Bronchial epithelial cell (primary cell): ENCODE data around the gene LARP6. TPM values are rescaled to one million over a fixed set of nuclear protein-coding genes. Genes with fewer than 3 reads are reported as not detected.

Experiments used
- DNase-seq: peaks from one replicate; pipeline ENCODE4 v3.0.0-alpha.2; 2010; ENCODE audit warnings: low read depth
- FAIRE-seq: peaks from 2 replicates; lab custom pipeline; 2011; peaks lifted over from hg19 to GRCh38; lab: Jason Lieb, UNC
- H3K27me3 ChIP-seq: 2 replicates; pipeline ENCODE4 v1.5.1; 2011; ENCODE audit warnings: low read length; ENCODE audit not compliant: control insufficient read depth, insufficient read depth
- H3K36me3 ChIP-seq: 2 replicates; pipeline ENCODE4 v1.5.1; 2011; ENCODE audit warnings: low read length; ENCODE audit not compliant: control insufficient read depth, insufficient read depth
- H3K4me3 ChIP-seq: 2 replicates; pipeline ENCODE4 v1.5.1; 2011; ENCODE audit warnings: mild to moderate bottlenecking, low read depth, low read length, control low read depth
- total RNA-seq: library from RNA; depleted of rRNA; stranded (reverse); fragments of >200 nt; gene quantifications from 2 replicates; pipeline ENCODE4 v1.2.1, GENCODE V29; 2014
- TF ChIP-seq, protein P1 (sequence below): IDR thresholded peaks from 2 replicates; pipeline ENCODE4 v1.5.1; 2011; ENCODE audit warnings: mild to moderate bottlenecking, moderate library complexity, low read length, control low read depth, inconsistent platforms; ENCODE audit not compliant: insufficient read depth, severe bottlenecking

LARP6 gene
- total RNA-seq, 1 donor from 2014 or later: 41.1 TPM

DNA sequence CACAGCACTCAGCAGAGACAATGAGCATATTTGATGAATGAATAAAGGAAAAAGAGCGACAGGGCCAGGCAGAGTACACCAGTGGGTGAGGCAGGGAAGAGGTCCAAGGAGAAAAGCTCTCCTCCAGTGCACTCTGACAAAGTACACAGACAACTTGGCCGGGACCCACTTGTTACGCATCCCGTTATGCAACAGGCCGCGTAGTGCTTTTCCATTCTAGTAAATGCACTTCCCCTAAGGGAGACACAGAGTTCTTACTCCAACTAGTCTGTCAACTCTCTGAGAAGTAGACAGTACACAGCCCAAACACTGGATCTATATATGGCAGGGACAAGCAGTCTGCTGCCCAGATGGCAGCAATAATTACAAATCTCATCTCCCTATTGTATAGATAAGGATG lies 18.5 kb downstream of the LARP6 start:
- FAIRE-seq: no peak
- no peak for DNase-seq
- H3K27me3 ChIP-seq: no peaks in the 10 kb centered on the region
- H3K36me3 ChIP-seq: peaks cover 3% of the 10 kb centered on the region
- TF ChIP-seq, protein P1, sequence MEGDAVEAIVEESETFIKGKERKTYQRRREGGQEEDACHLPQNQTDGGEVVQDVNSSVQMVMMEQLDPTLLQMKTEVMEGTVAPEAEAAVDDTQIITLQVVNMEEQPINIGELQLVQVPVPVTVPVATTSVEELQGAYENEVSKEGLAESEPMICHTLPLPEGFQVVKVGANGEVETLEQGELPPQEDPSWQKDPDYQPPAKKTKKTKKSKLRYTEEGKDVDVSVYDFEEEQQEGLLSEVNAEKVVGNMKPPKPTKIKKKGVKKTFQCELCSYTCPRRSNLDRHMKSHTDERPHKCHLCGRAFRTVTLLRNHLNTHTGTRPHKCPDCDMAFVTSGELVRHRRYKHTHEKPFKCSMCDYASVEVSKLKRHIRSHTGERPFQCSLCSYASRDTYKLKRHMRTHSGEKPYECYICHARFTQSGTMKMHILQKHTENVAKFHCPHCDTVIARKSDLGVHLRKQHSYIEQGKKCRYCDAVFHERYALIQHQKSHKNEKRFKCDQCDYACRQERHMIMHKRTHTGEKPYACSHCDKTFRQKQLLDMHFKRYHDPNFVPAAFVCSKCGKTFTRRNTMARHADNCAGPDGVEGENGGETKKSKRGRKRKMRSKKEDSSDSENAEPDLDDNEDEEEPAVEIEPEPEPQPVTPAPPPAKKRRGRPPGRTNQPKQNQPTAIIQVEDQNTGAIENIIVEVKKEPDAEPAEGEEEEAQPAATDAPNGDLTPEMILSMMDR: no peak
- no peak overlapping the region for H3K4me3 ChIP-seq

DNA sequence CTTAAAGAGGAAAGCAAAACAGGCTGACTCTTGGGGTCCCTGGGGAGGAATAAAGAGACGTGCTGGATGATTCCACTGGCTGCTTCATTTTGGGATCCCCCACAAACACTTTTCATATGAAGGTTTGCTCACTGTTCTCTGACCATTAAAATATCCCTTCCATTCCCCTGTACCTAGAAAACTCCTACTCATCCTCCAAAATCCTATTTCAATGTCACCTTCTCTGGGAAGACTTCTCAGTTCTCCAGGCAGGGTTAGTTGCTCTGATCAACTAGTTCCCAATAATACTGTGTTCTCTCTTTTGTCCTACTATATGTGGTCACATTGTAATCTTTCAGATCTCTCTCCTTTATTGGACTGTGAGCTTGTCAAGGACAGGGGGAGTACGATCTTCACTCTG lies 19.0 kb downstream of the LARP6 start:
- DNase-seq: no peak
- no peak for FAIRE-seq
- H3K36me3 ChIP-seq: peaks cover 3% of the 10 kb centered on the region

DNA sequence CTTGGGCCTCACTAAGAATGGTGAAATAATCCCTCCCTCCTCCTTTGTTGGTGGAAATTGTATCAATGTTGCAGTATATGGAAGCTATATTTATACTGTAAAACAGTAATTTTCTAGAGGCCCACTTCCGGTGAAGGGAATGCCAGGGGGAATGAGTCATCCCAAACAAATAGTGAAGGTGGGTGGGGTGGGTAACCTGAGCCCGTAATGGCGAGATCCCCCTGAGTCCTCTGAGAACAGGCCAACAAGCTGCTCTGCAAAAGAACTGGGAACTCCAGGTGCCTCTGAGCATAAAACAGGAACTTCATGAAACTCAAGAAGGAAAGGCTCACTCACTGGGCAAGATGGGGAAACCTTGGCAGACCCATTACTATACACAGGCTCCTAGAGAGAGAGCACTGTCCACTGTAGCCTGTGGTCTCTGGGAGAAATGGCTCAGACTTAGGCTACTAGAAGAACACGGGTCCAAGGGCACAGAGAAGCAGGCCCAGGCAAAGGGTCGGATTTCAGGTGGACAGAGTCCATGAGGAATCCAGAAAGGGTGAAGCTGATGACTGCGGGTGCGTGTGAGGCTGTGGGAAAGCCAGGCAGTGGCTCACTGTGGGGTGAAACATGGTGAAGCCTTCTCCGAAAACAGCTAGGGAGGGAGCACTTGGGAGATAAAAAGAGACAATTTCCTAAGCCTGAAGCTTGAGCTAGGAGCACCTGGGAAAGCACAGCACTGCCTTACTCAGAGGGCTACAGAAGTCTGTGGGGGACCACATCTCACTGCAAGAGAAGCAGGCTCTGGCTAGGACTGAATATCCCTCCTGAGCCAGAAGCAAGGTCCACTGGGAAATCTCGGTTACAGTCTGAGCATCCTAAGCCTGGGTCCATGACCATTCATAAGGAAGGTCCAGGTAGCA lies 19.8 kb downstream of the LARP6 start:
- TF ChIP-seq, protein P1: no peak
- peak; percentile 79 for DNase-seq
- peak; percentile 64 for FAIRE-seq

More for the DNA sequence above, 19.0 kb downstream of the LARP6 start:
- Histone ChIP-seq H3K27me3 (no peaks in the 10 kb centered on the region), H3K4me3 (no peak overlapping the region)
- TF ChIP-seq, protein P1: no peak

DNA sequence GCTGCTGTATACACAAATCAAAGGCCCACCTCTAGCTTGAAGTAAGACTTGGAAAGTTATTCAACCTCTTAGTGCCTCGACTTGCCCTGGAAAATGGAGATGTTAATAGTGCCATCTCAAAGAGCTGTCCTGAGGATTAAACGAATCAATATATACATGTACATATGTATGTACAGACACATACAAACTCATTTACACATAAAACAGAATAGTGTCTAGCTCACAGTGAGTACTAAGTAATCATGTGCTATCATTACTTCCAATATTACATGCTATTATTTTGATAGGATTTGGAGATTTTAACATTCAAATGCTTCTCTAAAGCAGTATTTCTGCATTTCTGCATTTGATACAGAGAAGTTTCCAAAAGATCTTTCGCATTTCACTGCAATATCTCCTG lies 20.5 kb downstream of the LARP6 start:
- peaks cover 3% of the 10 kb centered on the region for H3K36me3 ChIP-seq
- DNase-seq (no peak), FAIRE-seq (no peak)
- TF ChIP-seq, protein P1: no peak
- no peak overlapping the region for H3K4me3 ChIP-seq
- no peaks in the 10 kb centered on the region for H3K27me3 ChIP-seq

More for the DNA sequence above, 19.8 kb downstream of the LARP6 start:
- Histone ChIP-seq H3K36me3 (peaks cover 3% of the 10 kb centered on the region), H3K27me3 (no peaks in the 10 kb centered on the region), H3K4me3 (no peak overlapping the region)

DNA sequence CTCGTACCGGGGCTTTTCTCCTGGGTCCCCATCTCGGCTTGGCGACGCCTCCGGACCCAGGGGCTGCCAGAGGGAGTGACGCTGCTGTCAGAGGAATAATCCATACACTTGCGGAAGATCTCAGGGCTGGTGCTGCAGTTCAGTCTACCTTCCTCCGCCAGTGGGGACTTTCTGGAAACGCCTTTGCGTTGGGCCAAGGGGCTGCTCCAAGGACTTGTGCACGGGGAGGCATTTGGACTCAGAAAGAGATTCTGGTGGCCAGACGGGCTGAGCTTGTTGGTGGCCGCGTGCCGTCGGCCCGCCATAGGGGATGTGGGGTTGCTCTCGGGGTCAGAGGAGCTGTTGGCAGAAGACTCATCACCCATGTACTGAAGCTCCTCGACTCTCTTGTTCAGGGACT lies 21.8 kb downstream of the LARP6 start:
- Histone ChIP-seq H3K27me3 (no peaks in the 10 kb centered on the region), H3K4me3 (no peak overlapping the region), H3K36me3 (peaks cover 3% of the 10 kb centered on the region)
- TF ChIP-seq, protein P1: no peak
- FAIRE-seq (no peak), DNase-seq (no peak)
